Gastrocnemius medialis (tissue), 4 donors: Measurements from ENCODE around the gene ZNF627.

Experiments used
- CTCF ChIP-seq, 5 experiments: fragments of 450-650 bp in 3 of 5; fragments of 200-600 bp in 2 of 5; sonication (generic) in 2 of 5; IDR thresholded peaks in 4 of 5; conservative IDR thresholded peaks in 1 of 5; 1 replicate in 4 of 5; 2 replicates in 1 of 5; pipeline ENCODE4 v1.5.1; 2016 to 2019; ENCODE audit warnings: antibody characterized with exemption in 5 of 5, mild to moderate bottlenecking in 3 of 5, moderate library complexity in 3 of 5
- POLR2A ChIP-seq, 2 donors: fragments of 450-650 bp; IDR thresholded peaks; one replicate each; pipeline ENCODE4 v1.6.1; 2017; ENCODE audit warnings: antibody characterized with exemption in 2 of 2, mild to moderate bottlenecking in 2 of 2, moderate library complexity in 2 of 2

GRCh38 chr19:11554160-11554559 lies 43.1 kb upstream of the ZNF627 start:
- TF ChIP-seq CTCF (IDR thresholded peaks at IDR 0.05 in 4 of 5, conservative IDR thresholded peaks at IDR 0.05 in 1 of 5): no peak
- TF ChIP-seq POLR2A (IDR thresholded peaks at IDR 0.05): no peak
